Adrenal gland (tissue), 5 donors: ENCODE data around the gene ELSPBP1.

Source experiments
- CTCF ChIP-seq, 6 experiments: fragments of 450-650 bp in 4 of 6; fragments of 200-600 bp in 2 of 6; sonication (generic) in 1 of 6; IDR thresholded peaks; 1 replicate in 5 of 6; 2 replicates in 1 of 6; pipeline versions ENCODE4 v1.5.1 to v1.8.0; 2016 to 2021; ENCODE audit warnings: antibody characterized with exemption in 6 of 6, mild to moderate bottlenecking in 2 of 6, moderate library complexity in 1 of 6
- POLR2A ChIP-seq, 2 donors: fragments of 450-650 bp; IDR thresholded peaks; one replicate each; pipeline ENCODE4 v1.6.1; 2017; ENCODE audit warnings: antibody characterized with exemption in 2 of 2, mild to moderate bottlenecking in 2 of 2, moderate library complexity in 1 of 2
- donor health status: DM: no; HTN: no; CAD: no.

GRCh38 chr19:48064509-48064908 lies 70.1 kb downstream of the ELSPBP1 start:
- no peak for TF ChIP-seq POLR2A (IDR thresholded peaks at IDR 0.05)
- no peak for TF ChIP-seq CTCF (IDR thresholded peaks at IDR 0.05)
